NCI-H345 (cell line): Measurements from ENCODE around the gene ASB17.
"Not testable (repeated sequence)": the region's sequence is repeated elsewhere in the genome, so short reads cannot be mapped to it uniquely, and the experiment has no call there.

Experiments
- DNase-seq: peaks from one replicate; lab custom pipeline; 2025; lab: John Stamatoyannopoulos, UW

ASB17 gene

GRCh38 chr1:75932304-75932703 lies at the start of gene ASB17:
TSS of gene ASB17 (minus strand) at chr1:75932404. CDS start at chr1:75932291, 113 bp downstream.
- no peak for DNase-seq

GRCh38 chr1:75980972-75981897 lies 49.0 kb upstream of the ASB17 start:
- no peak for DNase-seq

GRCh38 chr1:75970631-75971030 lies 38.4 kb upstream of the ASB17 start:
- DNase-seq, result no peak

- DNase-seq, result no peak
Measured at GRCh38 chr1:75969550-75969949, 37.3 kb upstream of the ASB17 start.

- no peak for DNase-seq
Measured at GRCh38 chr1:75967719-75968118, 35.5 kb upstream of the ASB17 start.

- DNase-seq, result no peak
Measured at GRCh38 chr1:75964760-75965408, 32.7 kb upstream of the ASB17 start.

- DNase-seq, result not testable (repeated sequence)
Measured at GRCh38 chr1:75964110-75964759, 32.0 kb upstream of the ASB17 start.

- DNase-seq, result no peak
Measured at GRCh38 chr1:75954586-75954985, 22.4 kb upstream of the ASB17 start.

- no peak for DNase-seq
Measured at GRCh38 chr1:75953461-75953860, 21.3 kb upstream of the ASB17 start.

GRCh38 chr1:75952016-75952415 lies 19.8 kb upstream of the ASB17 start:
- DNase-seq, result no peak

- DNase-seq, result no peak
Measured at GRCh38 chr1:75950176-75950575, 18.0 kb upstream of the ASB17 start.

- not testable (repeated sequence) for DNase-seq
Measured at GRCh38 chr1:75943037-75943436, 10.8 kb upstream of the ASB17 start.

- no peak for DNase-seq
Measured at GRCh38 chr1:75937034-75937433, 4.8 kb upstream of the ASB17 start.

GRCh38 chr1:75922698-75923097 lies 9.5 kb downstream of the ASB17 start:
- DNase-seq, result no peak

- DNase-seq, result no peak
Measured at GRCh38 chr1:75916834-75917233, 15.4 kb downstream of the ASB17 start.

- peak; percentile 44 for DNase-seq
Measured at GRCh38 chr1:75908717-75909152, 23.5 kb downstream of the ASB17 start.

- peak; percentile 19 for DNase-seq
Measured at GRCh38 chr1:75901371-75901770, 30.8 kb downstream of the ASB17 start.

- no peak for DNase-seq
Measured at GRCh38 chr1:75884437-75884836, 47.8 kb downstream of the ASB17 start.

- DNase-seq, result no peak
Measured at GRCh38 chr1:75879985-75880384, 52.2 kb downstream of the ASB17 start.

- DNase-seq, result no peak
Measured at GRCh38 chr1:75870951-75871350, 61.3 kb downstream of the ASB17 start.
